ENCODE data around the gene ELAPOR1. TPM values are rescaled to one million over a fixed set of nuclear protein-coding genes. Genes with fewer than 3 reads are reported as not detected.
"Not testable (repeated sequence)": the region's sequence is repeated elsewhere in the genome, so short reads cannot be mapped to it uniquely, and the experiment has no call there.

The ELAPOR1 gene
- total RNA-seq, 2 experiments from 2014 or later, result 6.3 TPM

- no peak for DNase-seq
- no peaks in the 10 kb centered on the region for H3K27me3 Mint-ChIP-seq
- no peaks in the 10 kb centered on the region for H3K36me3 Mint-ChIP-seq (ENCODE audit: low read depth)
- H3K27ac Mint-ChIP-seq, result no peak overlapping the region
- POLR2A ChIA-PET, result no interaction called here
- H3K9me3 Mint-ChIP-seq, result no peaks in the 10 kb centered on the region
- H3K4me1 Mint-ChIP-seq, result peaks cover 19% of the 10 kb centered on the region
- CTCF ChIA-PET, result interaction anchor here (1.3 to 2.4 kb wide), 4 partner anchors 8 to 18 kb away, joined by 3 to 6 read pairs (median 4); a partner anchor contains a TSS
- H3K4me3 Mint-ChIP-seq, result no peak overlapping the region
Measured at GRCh38 chr1:109131059-109131458, 17.1 kb downstream of the ELAPOR1 start.

GRCh38 chr1:109131800-109132199 lies 17.9 kb downstream of the ELAPOR1 start:
- DNase-seq, result no peak
- H3K4me1 Mint-ChIP-seq, result peaks cover 19% of the 10 kb centered on the region
- no peaks in the 10 kb centered on the region for H3K9me3 Mint-ChIP-seq
- no peaks in the 10 kb centered on the region for H3K27me3 Mint-ChIP-seq
- ChIA-PET POLR2A (no interaction called here), CTCF (interaction anchor here (1.3 to 2.4 kb wide), 2 partner anchors 7 to 17 kb away, joined by 3 to 5 read pairs; no protein-coding TSS in a partner anchor)
- no peaks in the 10 kb centered on the region for H3K36me3 Mint-ChIP-seq (ENCODE audit: low read depth)
- no peak overlapping the region for H3K4me3 Mint-ChIP-seq
- no peak overlapping the region for H3K27ac Mint-ChIP-seq

GRCh38 chr1:109133002-109133706 lies 19.2 kb downstream of the ELAPOR1 start:
- no peak for DNase-seq
- Mint-ChIP-seq H3K27me3 (no peaks in the 10 kb centered on the region), H3K4me1 (peaks cover 19% of the 10 kb centered on the region), H3K27ac (no peak overlapping the region), H3K36me3 (ENCODE audit: low read depth) (no peaks in the 10 kb centered on the region), H3K4me3 (no peak overlapping the region), H3K9me3 (no peaks in the 10 kb centered on the region)
- POLR2A ChIA-PET, result no interaction called here
- CTCF ChIA-PET, result interaction anchor here (0.6 to 0.7 kb wide), 2 partner anchors 15 to 20 kb away, joined by 3 read pairs; no protein-coding TSS in a partner anchor

GRCh38 chr1:109133815-109134214 lies 19.9 kb downstream of the ELAPOR1 start:
- no peak for DNase-seq
- peaks cover 19% of the 10 kb centered on the region for H3K4me1 Mint-ChIP-seq
- POLR2A ChIA-PET, result no interaction called here
- no peak overlapping the region for H3K27ac Mint-ChIP-seq
- CTCF ChIA-PET, result interaction anchor here (0.6 to 2.4 kb wide), 3 partner anchors 19 to 389 kb away, joined by 3 to 5 read pairs (median 4); partner anchors contain the start of gene ELAPOR1
- H3K9me3 Mint-ChIP-seq, result no peaks in the 10 kb centered on the region
- no peak overlapping the region for H3K4me3 Mint-ChIP-seq
- H3K36me3 Mint-ChIP-seq (ENCODE audit: low read depth), result no peaks in the 10 kb centered on the region
- no peaks in the 10 kb centered on the region for H3K27me3 Mint-ChIP-seq

- no peaks in the 10 kb centered on the region for H3K36me3 Mint-ChIP-seq (ENCODE audit: low read depth)
- peak overlapping the region; percentile 36 for H3K27ac Mint-ChIP-seq
- ChIA-PET POLR2A (no interaction called here), CTCF (interaction anchor here (0.9 to 2.4 kb wide), 2 partner anchors 10 to 20 kb away, joined by 3 to 5 read pairs; partner anchors contain the start of gene ELAPOR1)
- H3K27me3 Mint-ChIP-seq, result no peaks in the 10 kb centered on the region
- H3K4me1 Mint-ChIP-seq, result peaks cover 19% of the 10 kb centered on the region
- H3K4me3 Mint-ChIP-seq, result no peak overlapping the region
- DNase-seq, result peak; percentile 12
- H3K9me3 Mint-ChIP-seq, result no peaks in the 10 kb centered on the region
Measured at GRCh38 chr1:109134423-109134822, 20.5 kb downstream of the ELAPOR1 start.

- no peaks in the 10 kb centered on the region for H3K27me3 Mint-ChIP-seq
- ChIA-PET CTCF (interaction anchor here (1.0 to 2.4 kb wide), 2 partner anchors 21 to 37 kb away, joined by 3 to 5 read pairs; partner anchors contain the start of gene ELAPOR1), POLR2A (no interaction called here)
- no peak overlapping the region for H3K27ac Mint-ChIP-seq
- DNase-seq, result no peak
- no peak overlapping the region for H3K4me3 Mint-ChIP-seq
- peaks cover 18% of the 10 kb centered on the region for H3K4me1 Mint-ChIP-seq
- no peaks in the 10 kb centered on the region for H3K9me3 Mint-ChIP-seq
- no peaks in the 10 kb centered on the region for H3K36me3 Mint-ChIP-seq (ENCODE audit: low read depth)
Measured at GRCh38 chr1:109135940-109136339, 22.0 kb downstream of the ELAPOR1 start.

GRCh38 chr1:109136766-109137165 lies 22.9 kb downstream of the ELAPOR1 start:
- H3K4me1 Mint-ChIP-seq, result peaks cover 15% of the 10 kb centered on the region
- H3K9me3 Mint-ChIP-seq, result no peaks in the 10 kb centered on the region
- CTCF ChIA-PET, result interaction anchor here (0.9 kb wide), 1 partner anchor 60 kb away, joined by 3 read pairs; no protein-coding TSS in a partner anchor
- H3K27ac Mint-ChIP-seq, result no peak overlapping the region
- H3K27me3 Mint-ChIP-seq, result no peaks in the 10 kb centered on the region
- POLR2A ChIA-PET, result no interaction called here
- no peak for DNase-seq
- no peaks in the 10 kb centered on the region for H3K36me3 Mint-ChIP-seq (ENCODE audit: low read depth)
- H3K4me3 Mint-ChIP-seq, result no peak overlapping the region

- ChIA-PET POLR2A (no interaction called here), CTCF (interaction anchor here (2.3 kb wide), 1 partner anchor 7 kb away, joined by 5 read pairs; no protein-coding TSS in a partner anchor)
- no peaks in the 10 kb centered on the region for H3K9me3 Mint-ChIP-seq
- no peak for DNase-seq
- H3K27me3 Mint-ChIP-seq, result no peaks in the 10 kb centered on the region
- no peak overlapping the region for H3K4me3 Mint-ChIP-seq
- H3K27ac Mint-ChIP-seq, result no peak overlapping the region
- peaks cover 15% of the 10 kb centered on the region for H3K4me1 Mint-ChIP-seq
- no peaks in the 10 kb centered on the region for H3K36me3 Mint-ChIP-seq (ENCODE audit: low read depth)
Measured at GRCh38 chr1:109137958-109138357, 24.0 kb downstream of the ELAPOR1 start.

- CTCF ChIA-PET, result interaction anchor here (0.6 to 2.3 kb wide), 3 partner anchors 8 to 243 kb away, joined by 3 to 5 read pairs (median 3); a partner anchor contains a TSS
- Mint-ChIP-seq H3K36me3 (ENCODE audit: low read depth) (no peaks in the 10 kb centered on the region), H3K27me3 (no peaks in the 10 kb centered on the region), H3K4me1 (peaks cover 15% of the 10 kb centered on the region), H3K4me3 (no peak overlapping the region), H3K27ac (no peak overlapping the region), H3K9me3 (no peaks in the 10 kb centered on the region)
- no peak for DNase-seq
- POLR2A ChIA-PET, result no interaction called here
Measured at GRCh38 chr1:109138358-109138757, 24.4 kb downstream of the ELAPOR1 start.

GRCh38 chr1:109140392-109140791 lies 26.5 kb downstream of the ELAPOR1 start:
- DNase-seq, result no peak
- no peak overlapping the region for H3K27ac Mint-ChIP-seq
- H3K9me3 Mint-ChIP-seq, result no peaks in the 10 kb centered on the region
- POLR2A ChIA-PET, result no interaction called here
- CTCF ChIA-PET, result interaction anchor here (0.6 to 2.3 kb wide), 3 partner anchors 9 to 37 kb away, joined by 3 to 5 read pairs (median 3); no protein-coding TSS in a partner anchor
- H3K36me3 Mint-ChIP-seq (ENCODE audit: low read depth), result no peaks in the 10 kb centered on the region
- H3K4me1 Mint-ChIP-seq, result no peaks in the 10 kb centered on the region
- H3K27me3 Mint-ChIP-seq, result no peaks in the 10 kb centered on the region
- H3K4me3 Mint-ChIP-seq, result no peak overlapping the region

- H3K27ac Mint-ChIP-seq, result no peak overlapping the region
- ChIA-PET CTCF (interaction anchor here (0.6 to 1.3 kb wide), 3 partner anchors 12 to 303 kb away, joined by 3 to 4 read pairs (median 3); no protein-coding TSS in a partner anchor), POLR2A (no interaction called here)
- no peaks in the 10 kb centered on the region for H3K4me1 Mint-ChIP-seq
- H3K36me3 Mint-ChIP-seq (ENCODE audit: low read depth), result no peaks in the 10 kb centered on the region
- no peaks in the 10 kb centered on the region for H3K9me3 Mint-ChIP-seq
- H3K27me3 Mint-ChIP-seq, result no peaks in the 10 kb centered on the region
- DNase-seq, result no peak
- H3K4me3 Mint-ChIP-seq, result no peak overlapping the region
Measured at GRCh38 chr1:109142260-109142659, 28.3 kb downstream of the ELAPOR1 start.

GRCh38 chr1:109142725-109143124 lies 28.8 kb downstream of the ELAPOR1 start:
- DNase-seq; POLR2A ChIA-PET; H3K4me3 Mint-ChIP-seq; H3K27me3 Mint-ChIP-seq; H3K36me3 Mint-ChIP-seq (ENCODE audit: low read depth); H3K9me3 Mint-ChIP-seq; H3K4me1 Mint-ChIP-seq; H3K27ac Mint-ChIP-seq: not testable (repeated sequence)
- CTCF ChIA-PET, result interaction anchor here (1.1 to 1.3 kb wide), 2 partner anchors 12 to 13 kb away, joined by 3 to 4 read pairs; no protein-coding TSS in a partner anchor

GRCh38 chr1:109148987-109149561 lies 35.2 kb downstream of the ELAPOR1 start:
- Mint-ChIP-seq H3K27ac (no peak overlapping the region), H3K36me3 (ENCODE audit: low read depth) (no peaks in the 10 kb centered on the region), H3K4me1 (no peaks in the 10 kb centered on the region), H3K4me3 (no peak overlapping the region), H3K27me3 (no peaks in the 10 kb centered on the region), H3K9me3 (no peaks in the 10 kb centered on the region)
- ChIA-PET POLR2A (no interaction called here), CTCF (interaction anchor here (1.0 to 1.3 kb wide), 3 partner anchors 9 to 18 kb away, joined by 3 read pairs; no protein-coding TSS in a partner anchor)
- DNase-seq, result no peak
